Stomach (tissue), 4 donors: ENCODE results near the gene CRACR2B.

Source experiments
- POLR2AphosphoS5 ChIP-seq, 3 donors: sonication (generic); formaldehyde crosslinking; IDR thresholded peaks; one replicate each; pipeline ENCODE4 v1.6.1; 2016; ENCODE audit warnings: antibody characterized with exemption in 3 of 3
- TF ChIP-seq, protein P1 (sequence below), 7 experiments: fragments of 450-650 bp in 4 of 7; fragments of 200-600 bp in 3 of 7; sonication (generic) in 3 of 7; IDR thresholded peaks; one replicate each; pipeline ENCODE4 v1.5.1; 2016 to 2019; ENCODE audit warnings: antibody characterized with exemption in 7 of 7, control low read depth in 2 of 7, mild to moderate bottlenecking in 1 of 7

DNA sequence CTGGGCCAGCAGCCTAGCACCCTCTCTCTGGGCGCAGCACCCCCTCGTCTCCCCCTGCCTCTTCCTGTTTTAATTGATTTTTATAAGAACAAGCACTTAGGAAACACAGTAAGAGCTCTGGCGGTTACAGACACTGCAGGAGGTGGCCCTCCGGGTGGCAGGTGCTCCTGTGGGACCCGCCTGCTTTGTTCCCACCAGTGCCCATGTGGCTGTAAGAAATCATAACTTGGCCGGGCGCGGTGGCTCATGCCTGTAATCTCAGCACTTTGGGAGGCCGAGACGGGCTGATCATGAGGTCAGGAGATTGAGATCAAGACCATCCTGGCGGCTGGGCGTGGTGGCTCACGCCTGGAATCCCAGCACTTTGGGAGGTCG is 33.4 kb downstream of the CRACR2B start:
- TF ChIP-seq, protein P1, sequence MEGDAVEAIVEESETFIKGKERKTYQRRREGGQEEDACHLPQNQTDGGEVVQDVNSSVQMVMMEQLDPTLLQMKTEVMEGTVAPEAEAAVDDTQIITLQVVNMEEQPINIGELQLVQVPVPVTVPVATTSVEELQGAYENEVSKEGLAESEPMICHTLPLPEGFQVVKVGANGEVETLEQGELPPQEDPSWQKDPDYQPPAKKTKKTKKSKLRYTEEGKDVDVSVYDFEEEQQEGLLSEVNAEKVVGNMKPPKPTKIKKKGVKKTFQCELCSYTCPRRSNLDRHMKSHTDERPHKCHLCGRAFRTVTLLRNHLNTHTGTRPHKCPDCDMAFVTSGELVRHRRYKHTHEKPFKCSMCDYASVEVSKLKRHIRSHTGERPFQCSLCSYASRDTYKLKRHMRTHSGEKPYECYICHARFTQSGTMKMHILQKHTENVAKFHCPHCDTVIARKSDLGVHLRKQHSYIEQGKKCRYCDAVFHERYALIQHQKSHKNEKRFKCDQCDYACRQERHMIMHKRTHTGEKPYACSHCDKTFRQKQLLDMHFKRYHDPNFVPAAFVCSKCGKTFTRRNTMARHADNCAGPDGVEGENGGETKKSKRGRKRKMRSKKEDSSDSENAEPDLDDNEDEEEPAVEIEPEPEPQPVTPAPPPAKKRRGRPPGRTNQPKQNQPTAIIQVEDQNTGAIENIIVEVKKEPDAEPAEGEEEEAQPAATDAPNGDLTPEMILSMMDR (IDR thresholded peaks at IDR 0.05): no peak
- no peak for TF ChIP-seq POLR2AphosphoS5 (IDR thresholded peaks at IDR 0.05)
